H1 (cell line): ENCODE measurements around the gene GNA12. TPM values are rescaled to one million over a fixed set of nuclear protein-coding genes. Genes with fewer than 3 reads are reported as not detected.

ENCODE experiments used
- CTCF ChIA-PET: fragments of 300-600 bp; sonication (Branson Sonifier 250); formaldehyde crosslinking; loops from one replicate; lab custom pipeline; 2021; ENCODE audit not compliant: partially characterized antibody; lab: Charles Lee
- POLR2A ChIA-PET: fragments of 300-600 bp; sonication (Branson Sonifier 250); formaldehyde crosslinking; loops from one replicate; lab custom pipeline; 2021; ENCODE audit warnings: inconsistent platforms; ENCODE audit not compliant: partially characterized antibody; lab: Charles Lee
- DNase-seq, 2 experiments: peaks; one replicate each; pipeline versions ENCODE4 v3.0.0 to v3.0.0-alpha.2; 2010 to 2022; ENCODE audit warnings: low spot score in 2 of 2, low read depth in 1 of 2, mixed read lengths in 1 of 2
- FAIRE-seq: peaks from 2 replicates; lab custom pipeline; 2011; peaks lifted over from hg19 to GRCh38; lab: Jason Lieb, UNC
- H2AFZ ChIP-seq: 2 replicates; pipeline ENCODE4 v1.8.1; 2012; ENCODE audit warnings: low read length, inconsistent platforms
- H2AK5ac ChIP-seq: 2 replicates; pipeline ENCODE4 v1.6.1; 2013; ENCODE audit warnings: low read depth, low read length
- H2BK120ac ChIP-seq: replicated peaks from 2 replicates; pipeline ENCODE3; 2013; ENCODE audit warnings: low read depth, low read length, inconsistent platforms
- H2BK12ac ChIP-seq: 2 replicates; pipeline ENCODE4 v1.6.1; 2013; ENCODE audit warnings: low read depth, low read length
- H2BK15ac ChIP-seq: 2 replicates; pipeline ENCODE4 v1.6.1; 2013; ENCODE audit warnings: low read length
- H2BK20ac ChIP-seq: 2 replicates; pipeline ENCODE4 v1.6.1; 2013; ENCODE audit warnings: low read length
- H2BK5ac ChIP-seq: 2 replicates; pipeline ENCODE4 v1.6.1; 2013; ENCODE audit warnings: low read depth, low read length
- H3K14ac ChIP-seq: 2 replicates; pipeline ENCODE4 v1.6.1; 2013; ENCODE audit warnings: inconsistent platforms; ENCODE audit not compliant: insufficient read length
- H3K18ac ChIP-seq: 2 replicates; pipeline ENCODE4 v1.6.1; 2013; ENCODE audit warnings: low read length; ENCODE audit errors: extremely low read depth
- H3K23ac ChIP-seq: 2 replicates; pipeline ENCODE4 v1.6.1; 2013; ENCODE audit warnings: inconsistent platforms; ENCODE audit not compliant: insufficient read length
- H3K23me2 ChIP-seq: 2 replicates; pipeline ENCODE4 v1.6.1; 2013; ENCODE audit warnings: low read depth, low read length
- H3K27ac ChIP-seq: 2 replicates; pipeline ENCODE4 v1.6.1; 2011; ENCODE audit warnings: low read depth, low read length, inconsistent platforms
- H3K27me3 ChIP-seq, 4 experiments: replicated peaks in 1 of 4; 1 replicate in 1 of 4; 2 replicates in 3 of 4; pipeline versions ENCODE4 v1.6.1 to v1.8.1; 2011 to 2013; ENCODE audit warnings: low read length in 3 of 4, mild to moderate bottlenecking in 3 of 4, inconsistent platforms in 2 of 4, mixed read lengths in 2 of 4, moderate library complexity in 1 of 4; ENCODE audit not compliant: control insufficient read depth in 3 of 4, insufficient read depth in 3 of 4; ENCODE audit errors: extremely low read depth in 1 of 4
- H3K36me3 ChIP-seq, 4 experiments: 2 replicates each; pipeline versions ENCODE4 v1.6.1 to v1.8.1; 2011 to 2013; ENCODE audit warnings: mild to moderate bottlenecking in 4 of 4, low read length in 3 of 4, moderate library complexity in 2 of 4, control low read depth in 1 of 4, inconsistent platforms in 1 of 4; ENCODE audit not compliant: insufficient read depth in 4 of 4, control insufficient read depth in 2 of 4
- H3K4ac ChIP-seq: replicated peaks from 2 replicates; pipeline ENCODE3; 2013; ENCODE audit warnings: low read length, low read depth, mixed read lengths, inconsistent platforms; ENCODE audit not compliant: insufficient read length
- H3K4me1 ChIP-seq, 4 experiments: replicated peaks in 1 of 4; 1 replicate in 1 of 4; 2 replicates in 3 of 4; pipeline versions ENCODE4 v1.6.1 to v1.8.1; 2011 to 2013; ENCODE audit warnings: low read length in 3 of 4, inconsistent platforms in 2 of 4, mixed read lengths in 1 of 4; ENCODE audit not compliant: insufficient read depth in 4 of 4, control insufficient read depth in 3 of 4
- H3K4me2 ChIP-seq, 2 experiments: 2 replicates each; pipeline versions ENCODE4 v1.6.1 to v1.8.1; 2011 to 2013; ENCODE audit warnings: low read depth in 2 of 2, low read length in 2 of 2, control low read depth in 1 of 2, inconsistent platforms in 1 of 2, mild to moderate bottlenecking in 1 of 2; ENCODE audit not compliant: insufficient read depth in 1 of 2
- H3K4me3 ChIP-seq, 4 experiments: fragments of 200-600, 300-600 bp in 1 of 4; sonication (generic), shearing (Covaris generic), sonication (Bioruptor Twin) in 1 of 4; 2 replicates each; pipeline versions ENCODE4 v1.5.1 to v1.8.1; 2011 to 2016; ENCODE audit warnings: low read length in 4 of 4, low read depth in 3 of 4, control low read depth in 2 of 4, inconsistent platforms in 2 of 4, mild to moderate bottlenecking in 2 of 4, mixed read lengths in 1 of 4, moderate library complexity in 1 of 4; ENCODE audit not compliant: insufficient read depth in 2 of 4; ENCODE audit errors: extremely low read depth in 1 of 4
- H3K56ac ChIP-seq: replicated peaks from 2 replicates; pipeline ENCODE3; 2013; ENCODE audit warnings: low read depth, mild to moderate bottlenecking, mixed read lengths, low read length, inconsistent platforms; ENCODE audit not compliant: insufficient read length
- H3K79me1 ChIP-seq: 2 replicates; pipeline ENCODE4 v1.6.1; 2013; ENCODE audit warnings: low read depth, low read length, control low read depth
- H3K79me2 ChIP-seq, 2 experiments: 2 replicates each; pipeline versions ENCODE4 v1.6.1 to v1.8.1; 2012 to 2013; ENCODE audit warnings: low read length in 2 of 2, mild to moderate bottlenecking in 2 of 2, inconsistent platforms in 1 of 2; ENCODE audit not compliant: insufficient read depth in 2 of 2, control insufficient read depth in 1 of 2
- H3K9ac ChIP-seq, 4 experiments: replicated peaks in 1 of 4; 1 replicate in 1 of 4; 2 replicates in 3 of 4; pipeline versions ENCODE4 v1.6.1 to v1.8.1; 2011 to 2013; ENCODE audit warnings: low read depth in 3 of 4, low read length in 3 of 4, control low read depth in 2 of 4, mild to moderate bottlenecking in 2 of 4, moderate library complexity in 2 of 4, inconsistent platforms in 1 of 4; ENCODE audit errors: extremely low read depth in 1 of 4
- H3K9me3 ChIP-seq, 2 experiments: 2 replicates each; pipeline versions ENCODE4 v1.6.1 to v1.8.1; 2012 to 2013; ENCODE audit warnings: mild to moderate bottlenecking in 2 of 2, moderate library complexity in 2 of 2, control low read depth in 1 of 2, inconsistent platforms in 1 of 2, low read depth in 1 of 2, low read length in 1 of 2, mixed read lengths in 1 of 2; ENCODE audit not compliant: insufficient read depth in 2 of 2
- H4K20me1 ChIP-seq, 2 experiments: replicated peaks in 1 of 2; 2 replicates each; pipeline versions ENCODE3 to v1.8.1; 2011 to 2013; ENCODE audit warnings: inconsistent platforms in 2 of 2, low read length in 2 of 2, mild to moderate bottlenecking in 1 of 2; ENCODE audit not compliant: insufficient read depth in 2 of 2, control insufficient read depth in 1 of 2
- H4K5ac ChIP-seq: 2 replicates; pipeline ENCODE4 v1.6.1; 2013; ENCODE audit warnings: low read length, low read depth, mixed read lengths, inconsistent platforms; ENCODE audit not compliant: insufficient read length
- H4K8ac ChIP-seq: 2 replicates; pipeline ENCODE4 v1.8.0; 2013; ENCODE audit warnings: mild to moderate bottlenecking, moderate library complexity, low read length, inconsistent platforms; ENCODE audit not compliant: insufficient read depth; ENCODE audit errors: extremely low read depth
- H4K91ac ChIP-seq: replicated peaks from 2 replicates; pipeline ENCODE3; 2013; ENCODE audit warnings: low read length, mixed read lengths, inconsistent platforms; ENCODE audit not compliant: insufficient read length
- CREB1 ChIP-seq: IDR thresholded peaks from 2 replicates; pipeline ENCODE4 v1.6.1; 2012; ENCODE audit warnings: inconsistent platforms
- KDM5A ChIP-seq: fragments of 200-600 bp; IDR thresholded peaks from 2 replicates; pipeline ENCODE4 v1.7.1; 2012; ENCODE audit warnings: mild to moderate bottlenecking, low read length, inconsistent platforms, mixed read lengths
- POLR2A ChIP-seq, 2 experiments: IDR thresholded peaks; 1 replicate in 1 of 2; 2 replicates in 1 of 2; pipeline ENCODE4 v1.6.1; 2011; ENCODE audit warnings: low read depth in 2 of 2, low read length in 2 of 2, mild to moderate bottlenecking in 2 of 2; ENCODE audit errors: control extremely low read depth in 1 of 2
- SRF ChIP-seq: IDR thresholded peaks from 2 replicates; pipeline ENCODE4 v1.6.1; 2011; ENCODE audit warnings: mild to moderate bottlenecking, low read depth, low read length, moderate library complexity
- TCF12 ChIP-seq: IDR thresholded peaks from 2 replicates; pipeline ENCODE4 v1.6.1; 2011; ENCODE audit warnings: low read depth, mild to moderate bottlenecking, low read length
- YY1 ChIP-seq: IDR thresholded peaks from 2 replicates; pipeline ENCODE4 v1.6.1; 2011; ENCODE audit warnings: low read depth, mild to moderate bottlenecking, low read length
- WGBS, 2 experiments: shearing (Covaris generic) in 1 of 2; methylation state at CpG; one replicate each; pipeline versions ENCODE4 v1.1.6 to v1.1.7; 2013 to 2015; ENCODE audit warnings: low lambda C conversion rate in 2 of 2, mixed read lengths in 2 of 2, inconsistent platforms in 1 of 2, low coverage in 1 of 2, missing lambda C conversion rate in 1 of 2; ENCODE audit not compliant: insufficient replicate concordance in 2 of 2, insufficient coverage in 1 of 2, insufficient read length in 1 of 2; ENCODE audit errors: extremely low coverage in 1 of 2, missing lambda C conversion rate in 1 of 2; 5-methylcytosine and 5-hydroxymethylcytosine counted together
- polyA plus RNA-seq, 7 experiments: library from polyadenylated mRNA; depleted of rRNA in 3 of 7; stranded (reverse) in 5 of 7; unstranded in 2 of 7; fragments of >200 nt in 5 of 7; fragments of 200-250 nt in 2 of 7; gene quantifications; 1 replicate in 5 of 7; 2 replicates in 1 of 7; 4 replicates in 1 of 7; pipeline versions ENCODE4 v1.2.1 to v1.2.3, GENCODE V29; 2011 to 2013; ENCODE audit warnings: missing spikeins in 2 of 7, mixed read lengths in 2 of 7
- total RNA-seq: library from RNA; stranded (reverse); fragmentation: NEBNext Ultra II Directional; extraction: Animal tissue kit (Norgen Biotek cat#: 25700); gene quantifications from 2 replicates; pipeline ENCODE4 v1.2.1, GENCODE V29; 2021
- TF ChIP-seq, protein P1 (sequence below): IDR thresholded peaks from 2 replicates; pipeline ENCODE4 v1.6.1; 2011; ENCODE audit warnings: low read depth, mild to moderate bottlenecking, low read length; ENCODE audit not compliant: insufficient read depth

GNA12 gene
- total and polyA plus RNA-seq, 2 of the 8 experiments (the other 6 are each of a cell fraction or from before 2014, with no cell fraction given), result 96.5 to 109 TPM

DNA sequence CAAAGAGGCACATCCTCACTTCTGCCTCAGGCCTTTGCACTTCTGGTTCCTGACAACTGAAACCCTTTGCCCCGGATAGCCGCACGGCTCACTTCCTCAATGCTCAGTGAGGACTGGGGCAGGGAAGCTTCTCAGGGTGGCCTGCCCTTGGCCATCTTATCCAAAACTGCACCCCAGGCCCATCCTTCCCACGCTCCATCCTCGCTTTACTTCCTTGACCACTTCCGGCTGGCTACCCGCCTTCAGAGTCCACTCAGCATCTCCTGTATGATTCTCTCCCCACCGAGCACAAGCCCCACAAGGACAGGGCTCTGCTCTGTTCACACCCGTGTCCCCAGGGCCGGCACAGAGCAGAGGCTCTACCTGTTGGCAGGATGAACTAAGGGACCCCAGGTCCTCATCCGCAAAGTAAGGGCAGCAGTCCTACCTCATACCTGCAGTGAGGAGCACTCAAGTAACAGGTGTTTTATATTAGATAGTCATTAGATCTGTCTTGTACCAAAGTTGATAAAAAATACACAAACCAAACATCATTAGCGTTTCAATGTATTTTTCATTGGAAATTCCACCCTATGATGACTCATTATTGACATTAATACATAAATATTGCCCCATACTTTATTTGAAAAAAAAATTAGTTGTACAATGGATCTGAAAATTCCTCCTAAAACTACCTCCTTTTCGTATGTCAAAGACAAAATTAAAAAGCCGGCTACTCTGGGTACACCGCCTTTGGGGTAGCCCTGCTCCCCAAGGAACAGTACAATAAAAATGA, 35.0 kb downstream of the GNA12 start:
- no peak overlapping the region for H2AFZ ChIP-seq
- peaks cover 18 to 34% (median 22%) of the 10 kb centered on the region in 4 experiments for H3K4me1 ChIP-seq
- 89% methylated on average over 15 of the region's 15 CpGs; no CpG with 5 or more reads in 1 of the 2 experiments for WGBS, 2 experiments
- no peak for DNase-seq
- peaks cover 20% of the 10 kb centered on the region; the same call in 1 of the 2 replicates for H3K79me1 ChIP-seq
- peak overlapping the region; percentile 42; the same call in 1 of the 2 replicates for H4K8ac ChIP-seq
- H3K4me3 ChIP-seq, result no peak overlapping the region
- CTCF ChIA-PET, result interaction anchor here (0.6 to 2.1 kb wide), 4 partner anchors 11 to 92 kb away, joined by 3 to 7 read pairs (median 4); no protein-coding TSS in a partner anchor
- H3K27me3 ChIP-seq, result no peaks in the 10 kb centered on the region
- no peak overlapping the region for H3K27ac ChIP-seq
- 0 out of 2 replicates have a peak overlapping the region, but pooled peaks have one; percentile 55 for H2BK5ac ChIP-seq
- peak overlapping the region; percentile 46; the same call in 1 of the 2 replicates for H2AK5ac ChIP-seq
- no peak overlapping the region for H3K4me2 ChIP-seq
- H2BK12ac ChIP-seq, result no peak overlapping the region
- no peak overlapping the region for H4K91ac ChIP-seq
- TF ChIP-seq SRF, result no peak
- no peak for TF ChIP-seq YY1
- no peak for TF ChIP-seq CREB1
- TF ChIP-seq POLR2A (IDR thresholded peaks at IDR 0.05; ENCODE audit: control extremely low read depth in 1 of 2, low read depth in 2 of 2, low read length in 2 of 2), result 0 out of 3 replicates have a peak, but pooled peaks of 1 of the 2 experiments have one; percentile 7
- TF ChIP-seq TCF12, result no peak
- TF ChIP-seq KDM5A, result no peak
- TF ChIP-seq, protein P1, sequence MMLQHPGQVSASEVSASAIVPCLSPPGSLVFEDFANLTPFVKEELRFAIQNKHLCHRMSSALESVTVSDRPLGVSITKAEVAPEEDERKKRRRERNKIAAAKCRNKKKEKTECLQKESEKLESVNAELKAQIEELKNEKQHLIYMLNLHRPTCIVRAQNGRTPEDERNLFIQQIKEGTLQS, result no peak
- TF ChIP-seq, all 59 proteins: peak for 1
- no peak overlapping the region for H3K14ac ChIP-seq
- H3K36me3 ChIP-seq, result no peaks in the 10 kb centered on the region
- H3K56ac ChIP-seq, result no peak overlapping the region
- H3K18ac ChIP-seq, result no peak overlapping the region
- no peaks in the 10 kb centered on the region for H3K9me3 ChIP-seq
- H3K9ac ChIP-seq, result no peak overlapping the region
- peaks cover 3 to 15% of the 10 kb centered on the region in 2 experiments for H4K20me1 ChIP-seq
- no peaks in the 10 kb centered on the region for H3K23me2 ChIP-seq
- H3K23ac ChIP-seq, result no peak overlapping the region
- H2BK20ac ChIP-seq, result no peak overlapping the region
- no peak overlapping the region for H2BK15ac ChIP-seq
- POLR2A ChIA-PET, result interaction anchor here (1.2 to 2.4 kb wide), 4 partner anchors 10 to 24 kb away, joined by 4 to 11 read pairs (median 6); no protein-coding TSS in a partner anchor
- peaks cover 3 to 100% of the 10 kb centered on the region in 2 experiments; a peak in 3 of 4 replicates for H3K79me2 ChIP-seq
- H4K5ac ChIP-seq, result no peak overlapping the region
- H3K4ac ChIP-seq, result no peak overlapping the region
- no peak for FAIRE-seq
- H2BK120ac ChIP-seq, result no peak overlapping the region
